ENCODE results near the gene ATP6V1B1.
A peak's percentile ranks its signal among the peaks of the same experiment; 100 is the strongest.

The ATP6V1B1 gene

GRCh38 chr2:70906439-70907005, 29.2 kb upstream of the ATP6V1B1 start:
- H3K4me3 ChIP-seq (replicated peaks; ENCODE audit: low read depth, low read length): no peak overlapping the region
- DNase-seq (ENCODE audit: low read depth): no peak
- no peak for TF ChIP-seq CTCF (IDR thresholded peaks at IDR 0.05; ENCODE audit: low read length, missing control alignments)

- DNase-seq (ENCODE audit: low read depth): peak; percentile 31
- TF ChIP-seq CTCF (IDR thresholded peaks at IDR 0.05; ENCODE audit: low read length, missing control alignments): no peak
- peak overlapping the region; percentile 24 for H3K4me3 ChIP-seq (replicated peaks; ENCODE audit: low read depth, low read length)
Measured at GRCh38 chr2:70907130-70908057, 28.3 kb upstream of the ATP6V1B1 start.

GRCh38 chr2:70916291-70916690, 19.4 kb upstream of the ATP6V1B1 start:
- no peak overlapping the region for H3K4me3 ChIP-seq (replicated peaks; ENCODE audit: low read depth, low read length)
- no peak for DNase-seq (ENCODE audit: low read depth)
- no peak for TF ChIP-seq CTCF (IDR thresholded peaks at IDR 0.05; ENCODE audit: low read length, missing control alignments)

- no peak for DNase-seq (ENCODE audit: low read depth)
- TF ChIP-seq CTCF (IDR thresholded peaks at IDR 0.05; ENCODE audit: low read length, missing control alignments): no peak
- H3K4me3 ChIP-seq (replicated peaks; ENCODE audit: low read depth, low read length): no peak overlapping the region
Measured at GRCh38 chr2:70918016-70918415, 17.7 kb upstream of the ATP6V1B1 start.

GRCh38 chr2:70919672-70920366, 15.9 kb upstream of the ATP6V1B1 start:
- peak; percentile 84 for DNase-seq (ENCODE audit: low read depth)
- no peak overlapping the region for H3K4me3 ChIP-seq (replicated peaks; ENCODE audit: low read depth, low read length)
- peak; percentile 95 for TF ChIP-seq CTCF (IDR thresholded peaks at IDR 0.05; ENCODE audit: low read length, missing control alignments)

- TF ChIP-seq CTCF (IDR thresholded peaks at IDR 0.05; ENCODE audit: low read length, missing control alignments): no peak
- no peak for DNase-seq (ENCODE audit: low read depth)
Measured at GRCh38 chr2:70920367-70920715, 15.4 kb upstream of the ATP6V1B1 start.

More at GRCh38 chr2:70920367-70920715, 15.4 kb upstream of the ATP6V1B1 start:
- H3K4me3 ChIP-seq (replicated peaks; ENCODE audit: low read depth, low read length): no peak overlapping the region
